HG02588 (cell line): Measurements from ENCODE around the gene PPM1H.
"Not testable (repeated sequence)": the region's sequence is repeated elsewhere in the genome, so short reads cannot be mapped to it uniquely, and the experiment has no call there.

Source experiments
- ATAC-seq: cut with Tn5 transposase; IDR thresholded peaks from one replicate; pipeline ENCODE4 v1.9.1; 2021; ENCODE audit warnings: mild to moderate bottlenecking, moderate library complexity; ENCODE audit not compliant: unreplicated experiment

The PPM1H gene

GRCh38 chr12:62739266-62740015, 195.5 kb downstream of the PPM1H start:
- ATAC-seq, result no peak

GRCh38 chr12:62738616-62739015, 196.3 kb downstream of the PPM1H start:
- ATAC-seq, result no peak

GRCh38 chr12:62738105-62738504, 196.8 kb downstream of the PPM1H start:
- no peak for ATAC-seq

GRCh38 chr12:62737615-62738014, 197.3 kb downstream of the PPM1H start:
- ATAC-seq, result no peak

GRCh38 chr12:62737188-62737587, 197.8 kb downstream of the PPM1H start:
- ATAC-seq, result no peak

- no peak for ATAC-seq
Observed at GRCh38 chr12:62736596-62736995, 198.4 kb downstream of the PPM1H start.

GRCh38 chr12:62732861-62733427, 202.0 kb downstream of the PPM1H start:
- no peak for ATAC-seq

- ATAC-seq, result no peak
Observed at GRCh38 chr12:62731055-62731820, 203.7 kb downstream of the PPM1H start.

- no peak for ATAC-seq
Observed at GRCh38 chr12:62730649-62731048, 204.3 kb downstream of the PPM1H start.

GRCh38 chr12:62729579-62730544, 205.1 kb downstream of the PPM1H start:
- not testable (repeated sequence) for ATAC-seq

- ATAC-seq, result no peak
Observed at GRCh38 chr12:62728741-62729140, 206.2 kb downstream of the PPM1H start.

- no peak for ATAC-seq
Observed at GRCh38 chr12:62726471-62726980, 208.4 kb downstream of the PPM1H start.

- no peak for ATAC-seq
Observed at GRCh38 chr12:62725781-62726180, 209.2 kb downstream of the PPM1H start.

- ATAC-seq, result no peak
Observed at GRCh38 chr12:62724947-62725451, 210.0 kb downstream of the PPM1H start.

- no peak for ATAC-seq
Observed at GRCh38 chr12:62724285-62724684, 210.7 kb downstream of the PPM1H start.

- ATAC-seq, result no peak
Observed at GRCh38 chr12:62722971-62723680, 211.8 kb downstream of the PPM1H start.

GRCh38 chr12:62720661-62721330, 214.2 kb downstream of the PPM1H start:
- ATAC-seq, result no peak

- no peak for ATAC-seq
Observed at GRCh38 chr12:62720025-62720424, 214.9 kb downstream of the PPM1H start.

GRCh38 chr12:62718762-62719426, 216.1 kb downstream of the PPM1H start:
- ATAC-seq, result no peak
